DND-41 (cell line): Measurements from ENCODE around the gene ABHD17B.

Source experiments
- ATAC-seq: fragments of 200-7000 bp; cut with Tn5 transposase; 3 replicates; pipeline ENCODE4 v1.9.1; 2021; ENCODE audit warnings: low read depth; ENCODE audit not compliant: insufficient read depth
- DNase-seq: peaks from one replicate; pipeline ENCODE4 v3.0.0-alpha.2; 2020
- H2AFZ ChIP-seq: 2 replicates; pipeline ENCODE4 v1.6.0; 2012; ENCODE audit warnings: low read depth, low read length
- H3K27ac ChIP-seq: 2 replicates; pipeline ENCODE4 v1.5.1; 2012; ENCODE audit warnings: low read length, inconsistent platforms
- H3K27me3 ChIP-seq: fragments of 200-600 bp; sonication (generic); 2 replicates; pipeline ENCODE4 v1.6.0; 2012; ENCODE audit warnings: low read length, mild to moderate bottlenecking, inconsistent platforms; ENCODE audit not compliant: insufficient read depth, poor library complexity
- H3K36me3 ChIP-seq: 2 replicates; pipeline ENCODE4 v1.5.1; 2012; ENCODE audit warnings: low read length, inconsistent platforms; ENCODE audit not compliant: insufficient read depth
- H3K4me1 ChIP-seq: 2 replicates; pipeline ENCODE4 v1.5.1; 2012; ENCODE audit warnings: mild to moderate bottlenecking, low read length; ENCODE audit not compliant: insufficient read depth
- H3K4me2 ChIP-seq: 2 replicates; pipeline ENCODE4 v1.6.0; 2012; ENCODE audit warnings: mild to moderate bottlenecking, moderate library complexity, low read length, inconsistent platforms; ENCODE audit not compliant: insufficient read depth
- H3K4me3 ChIP-seq, 2 experiments: fragments of 200-600 bp in 1 of 2; shearing (Covaris generic) in 1 of 2; 2 replicates each; pipeline ENCODE4 v1.5.1; 2012 to 2016; ENCODE audit warnings: inconsistent platforms in 2 of 2, low read length in 2 of 2, mild to moderate bottlenecking in 2 of 2, low read depth in 1 of 2, moderate library complexity in 1 of 2
- H3K79me2 ChIP-seq: 2 replicates; pipeline ENCODE4 v1.6.0; 2012; ENCODE audit warnings: low read length, inconsistent platforms; ENCODE audit not compliant: insufficient read depth
- H3K9ac ChIP-seq: 2 replicates; pipeline ENCODE4 v1.6.0; 2012; ENCODE audit warnings: low read depth, mild to moderate bottlenecking, inconsistent platforms, low read length, moderate library complexity
- H3K9me3 ChIP-seq: 2 replicates; pipeline ENCODE4 v1.5.1; 2012; ENCODE audit warnings: low read length, moderate library complexity, mild to moderate bottlenecking, inconsistent platforms; ENCODE audit not compliant: insufficient read depth, severe bottlenecking
- H4K20me1 ChIP-seq: 2 replicates; pipeline ENCODE4 v1.6.0; 2012; ENCODE audit warnings: low read length; ENCODE audit not compliant: insufficient read depth
- EZH2 ChIP-seq: IDR thresholded peaks from 3 replicates; pipeline ENCODE4 v1.6.1; 2012; ENCODE audit warnings: borderline replicate concordance, low read depth, mild to moderate bottlenecking, moderate library complexity, low read length, inconsistent platforms; ENCODE audit not compliant: severe bottlenecking
- TF ChIP-seq, protein P1 (sequence below): IDR thresholded peaks from 2 replicates; pipeline ENCODE4 v1.5.1; 2012; ENCODE audit warnings: borderline replicate concordance, low read length, moderate library complexity, mild to moderate bottlenecking; ENCODE audit not compliant: poor library complexity, severe bottlenecking; ENCODE audit errors: extremely low read depth

The ABHD17B gene

DNA sequence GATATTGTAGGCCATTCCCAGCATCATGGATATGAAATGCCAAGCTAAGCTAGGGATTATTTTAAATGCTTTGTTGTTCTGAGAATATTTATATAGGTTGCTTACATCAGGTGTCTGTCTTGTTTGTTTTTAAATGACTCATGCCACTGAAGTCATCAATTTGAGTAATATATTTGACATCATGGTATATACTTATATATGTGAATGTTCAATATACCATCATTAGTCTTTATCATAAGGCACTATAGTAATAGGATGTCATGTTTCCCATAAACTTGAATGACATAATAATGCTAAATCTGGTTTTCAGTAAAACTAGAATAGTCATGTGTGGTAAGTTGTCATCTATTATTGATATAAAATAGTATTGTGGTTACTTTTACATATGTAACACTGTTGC is 13.6 kb upstream of the ABHD17B start:
- Histone ChIP-seq H3K27ac (no peak overlapping the region), H3K27me3 (no peaks in the 10 kb centered on the region), H3K4me3 (no peak overlapping the region), H4K20me1 (peaks cover 7% of the 10 kb centered on the region; the same call in 1 of the 2 replicates), H3K9me3 (no peaks in the 10 kb centered on the region), H3K4me2 (no peak overlapping the region), H3K9ac (no peak overlapping the region), H2AFZ (no peak overlapping the region), H3K4me1 (no peaks in the 10 kb centered on the region), H3K79me2 (peaks cover 69% of the 10 kb centered on the region), H3K36me3 (no peaks in the 10 kb centered on the region; the same call in none of the 2 replicates)
- no peak for DNase-seq
- TF ChIP-seq, protein P1, sequence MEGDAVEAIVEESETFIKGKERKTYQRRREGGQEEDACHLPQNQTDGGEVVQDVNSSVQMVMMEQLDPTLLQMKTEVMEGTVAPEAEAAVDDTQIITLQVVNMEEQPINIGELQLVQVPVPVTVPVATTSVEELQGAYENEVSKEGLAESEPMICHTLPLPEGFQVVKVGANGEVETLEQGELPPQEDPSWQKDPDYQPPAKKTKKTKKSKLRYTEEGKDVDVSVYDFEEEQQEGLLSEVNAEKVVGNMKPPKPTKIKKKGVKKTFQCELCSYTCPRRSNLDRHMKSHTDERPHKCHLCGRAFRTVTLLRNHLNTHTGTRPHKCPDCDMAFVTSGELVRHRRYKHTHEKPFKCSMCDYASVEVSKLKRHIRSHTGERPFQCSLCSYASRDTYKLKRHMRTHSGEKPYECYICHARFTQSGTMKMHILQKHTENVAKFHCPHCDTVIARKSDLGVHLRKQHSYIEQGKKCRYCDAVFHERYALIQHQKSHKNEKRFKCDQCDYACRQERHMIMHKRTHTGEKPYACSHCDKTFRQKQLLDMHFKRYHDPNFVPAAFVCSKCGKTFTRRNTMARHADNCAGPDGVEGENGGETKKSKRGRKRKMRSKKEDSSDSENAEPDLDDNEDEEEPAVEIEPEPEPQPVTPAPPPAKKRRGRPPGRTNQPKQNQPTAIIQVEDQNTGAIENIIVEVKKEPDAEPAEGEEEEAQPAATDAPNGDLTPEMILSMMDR = no peak
- TF ChIP-seq EZH2 = no peak
- ATAC-seq = no peak

DNA sequence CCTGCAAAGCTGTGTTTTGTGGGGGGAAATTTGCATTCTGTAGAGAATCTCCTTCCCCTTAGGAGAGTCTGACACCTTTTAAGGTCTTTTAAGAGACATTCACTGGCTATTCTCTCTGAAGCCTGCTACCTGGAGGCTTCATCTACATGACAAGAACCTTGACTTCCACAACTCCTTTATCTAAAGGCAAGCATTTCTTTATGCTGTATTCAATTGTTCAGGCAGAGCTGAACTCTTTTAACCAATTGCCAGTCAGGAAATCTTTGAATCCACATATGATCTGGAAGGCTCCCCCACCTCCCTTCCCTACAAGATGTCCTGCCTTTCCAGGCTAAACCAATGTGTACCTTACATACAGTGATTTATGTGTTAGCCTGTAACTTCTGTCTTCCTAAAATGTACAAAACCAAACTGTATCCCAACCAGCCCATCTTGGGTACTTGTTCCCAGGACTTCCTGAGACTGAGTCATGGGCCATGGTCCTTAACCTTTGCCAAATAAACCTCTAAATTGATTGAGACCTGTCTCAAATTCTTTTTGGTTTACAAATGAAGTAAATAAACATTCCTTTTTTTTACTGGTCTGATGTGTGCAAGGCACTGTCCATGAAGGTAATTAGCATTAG is 10.3 kb upstream of the ABHD17B start:
- no peak for ATAC-seq
- peaks cover 85% of the 10 kb centered on the region for H3K79me2 ChIP-seq

DNA sequence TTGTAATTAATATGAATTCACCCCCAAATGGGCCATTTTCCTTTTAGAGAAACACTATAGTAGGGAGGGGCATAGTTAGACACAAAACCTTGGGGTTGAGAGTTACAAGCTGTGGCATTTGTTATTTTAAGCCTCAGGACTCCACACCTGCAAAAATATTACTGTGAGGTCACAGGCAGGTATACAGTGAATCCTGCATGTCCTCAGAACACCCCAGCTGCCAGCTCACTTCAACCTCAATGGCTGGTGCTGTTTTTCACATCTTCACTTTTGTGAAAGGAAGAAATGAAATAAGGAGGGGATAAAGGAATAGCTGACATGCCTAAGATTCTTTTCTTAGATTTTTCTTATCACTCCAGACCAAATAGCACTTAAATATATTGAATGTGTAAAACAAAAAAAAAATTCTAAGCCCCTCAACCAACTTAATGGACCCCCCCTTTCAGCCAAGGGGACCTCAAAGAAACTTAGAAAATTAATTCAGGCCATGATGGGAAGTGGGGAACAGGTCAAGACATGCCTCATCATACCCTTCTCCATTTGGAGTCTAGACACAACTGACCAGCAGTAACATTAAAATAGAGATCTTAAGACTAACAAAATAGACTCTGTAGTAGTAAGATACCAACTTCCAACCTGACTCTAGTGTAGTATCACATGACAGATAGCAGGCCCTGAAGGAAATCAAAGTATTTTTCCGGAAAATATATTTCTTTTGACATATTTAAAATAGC is 9.6 kb upstream of the ABHD17B start:
- H3K27ac ChIP-seq = no peak overlapping the region
- H4K20me1 ChIP-seq = peaks cover 12% of the 10 kb centered on the region; the same call in 1 of the 2 replicates
- H3K79me2 ChIP-seq = peaks cover 86% of the 10 kb centered on the region
- H3K4me3 ChIP-seq = no peak overlapping the region
- no peaks in the 10 kb centered on the region; the same call in none of the 2 replicates for H3K36me3 ChIP-seq
- no peaks in the 10 kb centered on the region for H3K9me3 ChIP-seq
- H3K4me2 ChIP-seq = no peak overlapping the region
- no peaks in the 10 kb centered on the region for H3K27me3 ChIP-seq
- no peaks in the 10 kb centered on the region for H3K4me1 ChIP-seq
- H2AFZ ChIP-seq = no peak overlapping the region
- TF ChIP-seq, protein P1 = no peak
- TF ChIP-seq EZH2 = no peak
- DNase-seq (no peak), ATAC-seq (no peak)
- no peak overlapping the region for H3K9ac ChIP-seq

More for the DNA sequence above, 10.3 kb upstream of the ABHD17B start:
- DNase-seq = no peak
- H2AFZ ChIP-seq = no peak overlapping the region
- no peaks in the 10 kb centered on the region; the same call in none of the 2 replicates for H3K36me3 ChIP-seq
- no peak overlapping the region for H3K27ac ChIP-seq
- H3K27me3 ChIP-seq = no peaks in the 10 kb centered on the region
- TF ChIP-seq, protein P1 = no peak
- no peak for TF ChIP-seq EZH2
- no peak overlapping the region for H3K9ac ChIP-seq
- H3K4me3 ChIP-seq = no peak overlapping the region
- H3K4me1 ChIP-seq = no peaks in the 10 kb centered on the region
- H3K9me3 ChIP-seq = no peaks in the 10 kb centered on the region
- H3K4me2 ChIP-seq = no peak overlapping the region
- peaks cover 12% of the 10 kb centered on the region; the same call in 1 of the 2 replicates for H4K20me1 ChIP-seq
